ENCODE measurements around the gene NKIRAS2.

Gene NKIRAS2

GRCh38 chr17:41989702-41990419 is 30.0 kb upstream of the NKIRAS2 start:
- no peak overlapping the region for H3K4me3 Mint-ChIP-seq
- TF ChIP-seq CTCF (IDR thresholded peaks at IDR 0.05) = no peak
- no peak overlapping the region for H3K27ac Mint-ChIP-seq
- peaks cover 78% of the 10 kb centered on the region for H3K36me3 Mint-ChIP-seq (ENCODE audit: low read depth)
- no peaks in the 10 kb centered on the region for H3K4me1 Mint-ChIP-seq
- no peaks in the 10 kb centered on the region for H3K27me3 Mint-ChIP-seq (ENCODE audit: low read depth, poor library complexity)
- no peak for DNase-seq
- H3K9me3 Mint-ChIP-seq = no peaks in the 10 kb centered on the region

- no peaks in the 10 kb centered on the region for H3K9me3 Mint-ChIP-seq
- H3K27ac Mint-ChIP-seq = peak overlapping the region; percentile 8
- TF ChIP-seq CTCF (IDR thresholded peaks at IDR 0.05) = no peak
- DNase-seq = no peak
- peaks cover 78% of the 10 kb centered on the region for H3K36me3 Mint-ChIP-seq (ENCODE audit: low read depth)
- no peaks in the 10 kb centered on the region for H3K27me3 Mint-ChIP-seq (ENCODE audit: low read depth, poor library complexity)
- H3K4me3 Mint-ChIP-seq = no peak overlapping the region
- peaks cover 5% of the 10 kb centered on the region for H3K4me1 Mint-ChIP-seq
Measured at GRCh38 chr17:41992576-41992975, 27.3 kb upstream of the NKIRAS2 start.

GRCh38 chr17:41996855-41997164 is 23.1 kb upstream of the NKIRAS2 start:
- no peak overlapping the region for H3K4me3 Mint-ChIP-seq
- no peak for DNase-seq
- peak overlapping the region; percentile 46 for H3K27ac Mint-ChIP-seq
- no peak for TF ChIP-seq CTCF (IDR thresholded peaks at IDR 0.05)
- peaks cover 5% of the 10 kb centered on the region for H3K4me1 Mint-ChIP-seq
- no peaks in the 10 kb centered on the region for H3K9me3 Mint-ChIP-seq
- no peaks in the 10 kb centered on the region for H3K27me3 Mint-ChIP-seq (ENCODE audit: low read depth, poor library complexity)
- peaks cover 68% of the 10 kb centered on the region for H3K36me3 Mint-ChIP-seq (ENCODE audit: low read depth)

- Mint-ChIP-seq H3K9me3 (no peaks in the 10 kb centered on the region), H3K27me3 (ENCODE audit: low read depth, poor library complexity) (peaks cover 2% of the 10 kb centered on the region), H3K4me3 (no peak overlapping the region), H3K4me1 (peaks cover 5% of the 10 kb centered on the region), H3K27ac (no peak overlapping the region), H3K36me3 (ENCODE audit: low read depth) (peaks cover 69% of the 10 kb centered on the region)
- DNase-seq = no peak
- no peak for TF ChIP-seq CTCF (IDR thresholded peaks at IDR 0.05)
Measured at GRCh38 chr17:41998497-41998896, 21.4 kb upstream of the NKIRAS2 start.

- H3K36me3 Mint-ChIP-seq (ENCODE audit: low read depth) = peaks cover 55% of the 10 kb centered on the region
- H3K27ac Mint-ChIP-seq = peak overlapping the region; percentile 74
Measured at GRCh38 chr17:42000413-42001133, 19.3 kb upstream of the NKIRAS2 start.

More at GRCh38 chr17:42000413-42001133, 19.3 kb upstream of the NKIRAS2 start:
- Mint-ChIP-seq H3K27me3 (ENCODE audit: low read depth, poor library complexity) (peaks cover 2% of the 10 kb centered on the region), H3K4me3 (no peak overlapping the region), H3K9me3 (no peaks in the 10 kb centered on the region), H3K4me1 (peaks cover 5% of the 10 kb centered on the region)
- no peak for TF ChIP-seq CTCF (IDR thresholded peaks at IDR 0.05)
- no peak for DNase-seq

All from nephron progenitor cell (in vitro differentiated cells).